Neural cell (in vitro differentiated cells): ENCODE results near the gene C3AR1.

Source experiments
- CTCF ChIP-seq: fragments of 450-650 bp; IDR thresholded peaks from 2 replicates; pipeline ENCODE4 v1.5.1; 2014; ENCODE audit warnings: antibody characterized with exemption, mild to moderate bottlenecking, moderate library complexity; ENCODE audit not compliant: poor library complexity, severe bottlenecking
- EP300 ChIP-seq: fragments of 450-650 bp; conservative IDR thresholded peaks from 2 replicates; pipeline ENCODE4 v1.6.1; 2014; ENCODE audit warnings: antibody characterized with exemption, mild to moderate bottlenecking, moderate library complexity; ENCODE audit not compliant: poor library complexity, severe bottlenecking
- POLR2AphosphoS5 ChIP-seq: IDR thresholded peaks from 2 replicates; pipeline ENCODE4 v1.6.1; 2012
- REST ChIP-seq: IDR thresholded peaks from 2 replicates; pipeline ENCODE4 v1.6.1; 2012; ENCODE audit warnings: borderline replicate concordance
- TAF1 ChIP-seq: IDR thresholded peaks from 2 replicates; pipeline ENCODE4 v1.6.1; 2012; ENCODE audit warnings: low read depth

- TF ChIP-seq CTCF (no peak), POLR2AphosphoS5 (no peak), TAF1 (no peak), EP300 (no peak), REST (no peak)
Measured at GRCh38 chr12:8082808-8083100, 16.6 kb upstream of the C3AR1 start.
